K562 (cell line): ENCODE measurements around the gene PHAX. TPM values are rescaled to one million over a fixed set of nuclear protein-coding genes. Genes with fewer than 3 reads are reported as not detected.
A peak's percentile ranks its signal among the peaks of the same experiment; 100 is the strongest.

Experiments used
- BRD4 ChIP-seq: fragments of 200-600 bp; sonication (generic); IDR thresholded peaks from 2 replicates; pipeline ENCODE4 v1.6.1; 2017; ENCODE audit warnings: inconsistent platforms
- C11orf30 ChIP-seq: fragments of 450-650 bp; IDR thresholded peaks from 2 replicates; pipeline ENCODE4 v1.6.1; 2016; ENCODE audit warnings: low read depth, mild to moderate bottlenecking
- FOSL1 ChIP-seq: fragments of 200-800 bp; sonication (Bioruptor generic); conservative IDR thresholded peaks from 2 replicates; pipeline ENCODE4 v1.6.1; 2016; ENCODE audit warnings: missing genetic modification characterization, missing compliant biosample characterization
- GATAD2B ChIP-seq: fragments of 450-650 bp; IDR thresholded peaks from 2 replicates; pipeline ENCODE4 v1.6.1; 2017; ENCODE audit warnings: mild to moderate bottlenecking, borderline replicate concordance
- HMGN3 ChIP-seq: IDR thresholded peaks from 2 replicates; pipeline ENCODE4 v1.6.1; 2011; ENCODE audit warnings: borderline replicate concordance, low read depth, mild to moderate bottlenecking, mixed read lengths, low read length; ENCODE audit not compliant: insufficient read length; ENCODE audit errors: extremely low read depth
- SMAD1 ChIP-seq: fragments of 150-350 bp; IDR thresholded peaks from 2 replicates; pipeline ENCODE4 v1.6.1; 2014; ENCODE audit warnings: low read length, low read depth; ENCODE audit not compliant: partially characterized antibody
- TCF3 ChIP-seq: sonication (generic); formaldehyde crosslinking; IDR thresholded peaks from 2 replicates; pipeline ENCODE4 v1.4.0; 2020; ENCODE audit warnings: mild to moderate bottlenecking, missing genetic modification reagents
- ZNF354B ChIP-seq: fragments of 250-450 bp; sonication (Bioruptor Pico); IDR thresholded peaks from 2 replicates; pipeline ENCODE4 v1.4.0; 2020
- ZNF76 ChIP-seq: fragments of 250-450 bp; sonication (Bioruptor Pico); IDR thresholded peaks from 2 replicates; pipeline ENCODE4 v1.4.0; 2020; ENCODE audit warnings: mild to moderate bottlenecking, moderate library complexity, borderline replicate concordance
- polyA plus RNA-seq, 8 experiments: library from polyadenylated mRNA; depleted of rRNA in 4 of 8; stranded (reverse) in 5 of 8; unstranded in 3 of 8; fragments of >200 nt; fragmentation: Nextera tagmentation in 2 of 8; fragmentation: Illumina TruSeq in 1 of 8; extraction: Ambion mirVana in 2 of 8; extraction: Trizol in 1 of 8; gene quantifications; 2 replicates each; pipeline versions ENCODE4 v1.2.1 to v1.2.3, GENCODE V29; 2011 to 2014; ENCODE audit warnings: inconsistent platforms in 1 of 8, missing spikeins in 1 of 8
- total RNA-seq, 7 experiments: library from RNA; depleted of rRNA in 6 of 7; stranded (reverse); fragments of >200 nt in 6 of 7; fragmentation: Illumina TruSeq in 2 of 7; extraction: Trizol in 2 of 7; gene quantifications; 2 replicates each; pipeline versions ENCODE4 v1.2.1 to v1.2.3, GENCODE V29; 2011 to 2021; ENCODE audit warnings: low replicate concordance in 1 of 7
- TF ChIP-seq, protein P1 (sequence below), 2 experiments: fragments of 200-800 bp in 1 of 2; sonication (Bioruptor generic) in 1 of 2; sonication (generic) in 1 of 2; formaldehyde crosslinking in 1 of 2; IDR thresholded peaks in 1 of 2; conservative IDR thresholded peaks in 1 of 2; 2 replicates each; pipeline versions ENCODE4 v1.5.0 to v1.6.1; 2016 to 2020; ENCODE audit warnings: missing compliant biosample characterization in 1 of 2, missing genetic modification characterization in 1 of 2, missing genetic modification reagents in 1 of 2
- TF ChIP-seq, protein P2 (sequence below): fragments of 250-450 bp; sonication (Bioruptor Pico); IDR thresholded peaks from 2 replicates; pipeline ENCODE4 v1.8.0; 2022; ENCODE audit warnings: moderate library complexity, mild to moderate bottlenecking, inconsistent platforms
- TF ChIP-seq, protein P3 (sequence below): sonication (generic); formaldehyde crosslinking; IDR thresholded peaks from 2 replicates; pipeline ENCODE4 v1.8.0; 2022; ENCODE audit warnings: missing genetic modification reagents, mild to moderate bottlenecking, borderline replicate concordance

PHAX gene
- total and polyA plus RNA-seq, 9 of the 15 experiments (the other 6 are each of a cell fraction or from before 2014, with no cell fraction given): 20.2 to 59.8 (median 43.5) TPM

DNA sequence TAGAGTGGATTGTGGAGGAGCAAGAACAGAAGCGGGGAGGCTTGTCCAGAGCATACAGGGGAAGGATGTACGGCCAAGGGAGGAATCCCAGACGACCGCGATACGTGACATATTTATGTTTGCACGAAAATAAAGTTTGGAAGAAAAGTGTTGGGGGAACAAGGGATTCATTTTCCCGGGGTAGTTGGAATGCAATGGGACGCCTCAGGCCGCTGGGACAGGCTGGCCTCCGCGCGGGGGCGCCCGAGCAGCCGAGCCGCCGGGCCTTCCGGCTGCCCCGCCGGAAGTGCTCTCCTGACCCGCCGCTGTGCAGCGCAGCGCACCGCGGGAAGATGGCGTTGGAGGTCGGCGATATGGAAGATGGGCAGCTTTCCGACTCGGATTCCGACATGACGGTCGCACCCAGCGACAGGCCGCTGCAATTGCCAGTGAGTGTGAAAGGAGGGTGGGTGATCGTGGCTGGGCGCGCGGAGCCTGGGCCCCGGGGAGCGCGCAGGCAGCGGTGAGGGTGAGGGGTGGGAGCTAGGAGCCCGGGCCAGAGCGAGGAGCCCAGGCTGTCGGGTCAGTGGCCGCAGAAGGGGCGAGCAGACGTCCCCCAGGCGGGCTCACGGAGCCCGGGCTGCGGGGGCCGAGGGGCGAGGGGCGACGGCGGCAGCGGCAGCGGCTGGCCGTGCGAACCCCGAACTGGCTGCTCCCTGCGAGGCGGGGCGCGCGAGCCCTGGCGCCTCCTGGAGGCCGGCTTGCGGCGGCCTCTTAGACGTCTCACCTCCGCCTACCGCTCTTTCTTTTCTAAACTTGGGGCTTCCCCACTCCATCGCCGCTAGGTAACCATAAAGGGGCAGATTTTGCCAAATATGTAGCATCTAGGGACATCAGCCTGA is at the start of gene PHAX (continued):
- TF ChIP-seq, protein P1, sequence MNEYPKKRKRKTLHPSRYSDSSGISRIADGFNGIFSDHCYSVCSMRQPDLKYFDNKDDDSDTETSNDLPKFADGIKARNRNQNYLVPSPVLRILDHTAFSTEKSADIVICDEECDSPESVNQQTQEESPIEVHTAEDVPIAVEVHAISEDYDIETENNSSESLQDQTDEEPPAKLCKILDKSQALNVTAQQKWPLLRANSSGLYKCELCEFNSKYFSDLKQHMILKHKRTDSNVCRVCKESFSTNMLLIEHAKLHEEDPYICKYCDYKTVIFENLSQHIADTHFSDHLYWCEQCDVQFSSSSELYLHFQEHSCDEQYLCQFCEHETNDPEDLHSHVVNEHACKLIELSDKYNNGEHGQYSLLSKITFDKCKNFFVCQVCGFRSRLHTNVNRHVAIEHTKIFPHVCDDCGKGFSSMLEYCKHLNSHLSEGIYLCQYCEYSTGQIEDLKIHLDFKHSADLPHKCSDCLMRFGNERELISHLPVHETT (CRISPR knock-in tag; conservative IDR thresholded peaks at IDR 0.05 in 1 of 2, IDR thresholded peaks at IDR 0.05 in 1 of 2): no peak
- TF ChIP-seq, protein P2, sequence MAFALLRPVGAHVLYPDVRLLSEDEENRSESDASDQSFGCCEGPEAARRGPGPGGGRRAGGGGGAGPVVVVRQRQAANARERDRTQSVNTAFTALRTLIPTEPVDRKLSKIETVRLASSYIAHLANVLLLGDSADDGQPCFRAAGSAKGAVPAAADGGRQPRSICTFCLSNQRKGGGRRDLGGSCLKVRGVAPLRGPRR: no peak
- TF ChIP-seq ZNF354B: no peak
- TF ChIP-seq, protein P3, sequence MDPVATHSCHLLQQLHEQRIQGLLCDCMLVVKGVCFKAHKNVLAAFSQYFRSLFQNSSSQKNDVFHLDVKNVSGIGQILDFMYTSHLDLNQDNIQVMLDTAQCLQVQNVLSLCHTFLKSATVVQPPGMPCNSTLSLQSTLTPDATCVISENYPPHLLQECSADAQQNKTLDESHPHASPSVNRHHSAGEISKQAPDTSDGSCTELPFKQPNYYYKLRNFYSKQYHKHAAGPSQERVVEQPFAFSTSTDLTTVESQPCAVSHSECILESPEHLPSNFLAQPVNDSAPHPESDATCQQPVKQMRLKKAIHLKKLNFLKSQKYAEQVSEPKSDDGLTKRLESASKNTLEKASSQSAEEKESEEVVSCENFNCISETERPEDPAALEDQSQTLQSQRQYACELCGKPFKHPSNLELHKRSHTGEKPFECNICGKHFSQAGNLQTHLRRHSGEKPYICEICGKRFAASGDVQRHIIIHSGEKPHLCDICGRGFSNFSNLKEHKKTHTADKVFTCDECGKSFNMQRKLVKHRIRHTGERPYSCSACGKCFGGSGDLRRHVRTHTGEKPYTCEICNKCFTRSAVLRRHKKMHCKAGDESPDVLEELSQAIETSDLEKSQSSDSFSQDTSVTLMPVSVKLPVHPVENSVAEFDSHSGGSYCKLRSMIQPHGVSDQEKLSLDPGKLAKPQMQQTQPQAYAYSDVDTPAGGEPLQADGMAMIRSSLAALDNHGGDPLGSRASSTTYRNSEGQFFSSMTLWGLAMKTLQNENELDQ (CRISPR knock-in tag): no peak
- 0 out of 2 replicates have a peak, but pooled peaks have one; percentile 2 for TF ChIP-seq BRD4
- 0 out of 2 replicates have a peak, but pooled peaks have one; percentile 25 for TF ChIP-seq GATAD2B
- no peak for TF ChIP-seq SMAD1
- peak; percentile 98 for TF ChIP-seq C11orf30
- TF ChIP-seq ZNF76 (CRISPR knock-in tag): 0 out of 2 replicates have a peak, but pooled peaks have one; percentile 15
- TF ChIP-seq TCF3 (CRISPR knock-in tag): peak; percentile 21; the same call in 1 of the 2 replicates
- peak; percentile 47 for TF ChIP-seq HMGN3
- peak; percentile 45; the same call in 1 of the 2 replicates for TF ChIP-seq FOSL1 (tag)
